ENCODE results near the gene CPA5.

CPA5 gene

DNA sequence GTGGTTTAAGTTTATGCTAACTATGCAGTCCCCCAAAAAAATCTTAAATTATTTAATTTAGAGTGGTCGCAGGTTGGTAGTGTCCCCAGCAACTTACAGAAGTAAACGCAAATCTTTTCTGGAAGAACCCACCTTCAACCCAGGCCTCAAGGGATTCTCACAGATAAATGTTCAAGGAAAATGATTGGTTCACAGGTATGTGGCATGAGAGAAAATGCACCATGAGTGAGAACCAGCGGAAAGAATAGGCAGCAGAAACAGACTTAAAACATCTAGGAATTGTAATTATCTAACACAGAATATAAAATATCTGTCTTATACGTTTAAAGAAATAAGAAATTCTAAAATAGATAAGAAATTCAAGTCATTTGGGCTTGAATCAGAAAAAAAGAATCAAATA lies 2.7 kb upstream of the CPA5 start:
- TF ChIP-seq, protein P1, sequence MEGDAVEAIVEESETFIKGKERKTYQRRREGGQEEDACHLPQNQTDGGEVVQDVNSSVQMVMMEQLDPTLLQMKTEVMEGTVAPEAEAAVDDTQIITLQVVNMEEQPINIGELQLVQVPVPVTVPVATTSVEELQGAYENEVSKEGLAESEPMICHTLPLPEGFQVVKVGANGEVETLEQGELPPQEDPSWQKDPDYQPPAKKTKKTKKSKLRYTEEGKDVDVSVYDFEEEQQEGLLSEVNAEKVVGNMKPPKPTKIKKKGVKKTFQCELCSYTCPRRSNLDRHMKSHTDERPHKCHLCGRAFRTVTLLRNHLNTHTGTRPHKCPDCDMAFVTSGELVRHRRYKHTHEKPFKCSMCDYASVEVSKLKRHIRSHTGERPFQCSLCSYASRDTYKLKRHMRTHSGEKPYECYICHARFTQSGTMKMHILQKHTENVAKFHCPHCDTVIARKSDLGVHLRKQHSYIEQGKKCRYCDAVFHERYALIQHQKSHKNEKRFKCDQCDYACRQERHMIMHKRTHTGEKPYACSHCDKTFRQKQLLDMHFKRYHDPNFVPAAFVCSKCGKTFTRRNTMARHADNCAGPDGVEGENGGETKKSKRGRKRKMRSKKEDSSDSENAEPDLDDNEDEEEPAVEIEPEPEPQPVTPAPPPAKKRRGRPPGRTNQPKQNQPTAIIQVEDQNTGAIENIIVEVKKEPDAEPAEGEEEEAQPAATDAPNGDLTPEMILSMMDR (IDR thresholded peaks at IDR 0.05; ENCODE audit: control extremely low read depth, extremely low read depth, low read depth, missing control alignments), result no peak
- DNase-seq (ENCODE audit: extremely low spot score), result no peak
- CTCF ChIA-PET, result interaction anchor here (1.0 kb wide), 2 partner anchors 14 to 17 kb away, joined by 3 read pairs; no protein-coding TSS in a partner anchor
- POLR2A ChIA-PET, result no interaction called here

DNA sequence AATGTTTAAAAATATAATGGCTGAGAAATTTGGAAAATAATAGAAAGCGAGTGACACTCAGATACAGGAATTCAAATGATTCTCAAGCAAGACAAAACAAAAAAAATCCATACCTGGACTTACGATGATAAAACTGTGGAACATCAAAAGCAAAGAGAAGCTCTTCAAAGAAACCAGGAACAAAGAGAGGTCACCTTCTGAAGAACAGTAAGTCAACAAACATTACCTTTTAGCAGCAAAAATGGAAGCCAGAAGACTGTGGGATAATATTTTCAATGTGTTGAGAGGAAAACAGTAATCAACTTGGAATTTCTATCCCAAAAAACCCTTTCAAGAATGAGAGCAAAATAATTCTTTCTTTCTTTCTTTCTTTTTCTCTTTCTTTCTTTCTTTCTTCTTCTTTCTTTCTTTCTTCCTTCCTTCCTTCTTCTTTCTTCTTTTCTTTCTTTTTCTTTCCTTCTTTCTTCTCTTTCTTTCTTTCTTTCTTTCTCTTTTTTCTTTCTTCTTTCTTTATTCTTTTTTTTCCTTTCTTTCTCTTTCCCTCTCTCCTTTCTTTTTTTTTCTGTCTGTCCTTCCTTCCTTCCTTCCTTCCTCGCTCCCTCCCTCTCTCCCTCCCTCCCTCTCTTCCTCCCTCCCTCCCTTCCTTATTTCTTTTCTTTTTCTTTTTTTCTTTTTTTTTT lies 1.8 kb upstream of the CPA5 start:
- ChIA-PET CTCF (interaction anchor here (0.9 kb wide), 1 partner anchor 14 kb away, joined by 3 read pairs; no protein-coding TSS in a partner anchor), POLR2A (no interaction called here)
- DNase-seq (ENCODE audit: extremely low spot score), result no peak
- TF ChIP-seq, protein P1 (IDR thresholded peaks at IDR 0.05; ENCODE audit: control extremely low read depth, extremely low read depth, low read depth, missing control alignments), result no peak

DNA sequence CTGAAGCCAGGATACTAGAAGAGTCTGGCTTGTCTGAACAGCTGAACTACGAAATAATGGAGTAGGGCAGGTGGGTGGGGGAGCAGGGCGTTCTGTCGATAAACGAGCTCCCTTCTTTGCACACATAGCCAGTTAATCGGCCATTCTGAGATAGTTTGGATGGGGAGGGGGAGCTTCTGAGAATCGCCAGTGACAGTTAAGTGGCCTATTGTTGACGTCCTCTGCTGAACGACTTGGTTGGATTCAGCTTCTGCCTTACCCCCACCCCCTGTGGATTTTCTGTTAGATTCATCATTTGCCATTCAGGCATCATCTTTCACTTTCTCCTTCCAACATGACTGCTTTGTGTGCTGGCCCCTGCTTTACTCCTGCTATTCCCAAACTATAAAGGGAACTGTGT lies 520 bp downstream of the CPA5 start:
- TF ChIP-seq, protein P1 (IDR thresholded peaks at IDR 0.05; ENCODE audit: control extremely low read depth, extremely low read depth, low read depth, missing control alignments), result no peak
- POLR2A ChIA-PET, result no interaction called here
- CTCF ChIA-PET, result interaction anchor here (0.8 to 1.4 kb wide), 4 partner anchors 13 to 140 kb away, joined by 3 read pairs; partner anchors contain the start of genes CPA4 and TMEM209

DNA sequence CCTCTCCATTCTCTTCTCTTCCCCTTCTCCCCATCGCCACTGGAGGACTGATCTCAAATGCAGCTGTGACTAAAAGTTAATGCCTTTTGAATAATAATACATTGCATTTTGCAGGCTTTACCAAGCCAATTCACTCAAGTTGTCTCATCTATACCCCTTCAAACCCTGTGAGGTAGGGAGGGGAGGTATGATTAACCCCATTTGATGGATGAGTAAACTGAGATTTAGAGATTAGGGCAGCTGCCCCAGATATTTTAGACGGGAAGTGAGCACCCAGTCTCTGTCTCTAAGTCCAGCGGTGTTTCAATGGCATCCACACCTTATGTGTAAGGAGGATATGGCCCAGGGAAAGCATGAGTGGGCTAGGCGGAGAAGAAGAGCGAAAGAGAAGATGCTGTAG lies 1.1 kb downstream of the CPA5 start:
- TF ChIP-seq, protein P1 (IDR thresholded peaks at IDR 0.05; ENCODE audit: control extremely low read depth, extremely low read depth, low read depth, missing control alignments), result no peak
- no peak for DNase-seq (ENCODE audit: extremely low spot score)
- CTCF ChIA-PET, result interaction anchor here (0.8 to 1.4 kb wide), 4 partner anchors 8 to 141 kb away, joined by 3 read pairs; partner anchors contain the start of genes CPA4 and TMEM209
- POLR2A ChIA-PET, result no interaction called here

More for the DNA sequence above, 520 bp downstream of the CPA5 start:
- DNase-seq (ENCODE audit: extremely low spot score), result no peak

DNA sequence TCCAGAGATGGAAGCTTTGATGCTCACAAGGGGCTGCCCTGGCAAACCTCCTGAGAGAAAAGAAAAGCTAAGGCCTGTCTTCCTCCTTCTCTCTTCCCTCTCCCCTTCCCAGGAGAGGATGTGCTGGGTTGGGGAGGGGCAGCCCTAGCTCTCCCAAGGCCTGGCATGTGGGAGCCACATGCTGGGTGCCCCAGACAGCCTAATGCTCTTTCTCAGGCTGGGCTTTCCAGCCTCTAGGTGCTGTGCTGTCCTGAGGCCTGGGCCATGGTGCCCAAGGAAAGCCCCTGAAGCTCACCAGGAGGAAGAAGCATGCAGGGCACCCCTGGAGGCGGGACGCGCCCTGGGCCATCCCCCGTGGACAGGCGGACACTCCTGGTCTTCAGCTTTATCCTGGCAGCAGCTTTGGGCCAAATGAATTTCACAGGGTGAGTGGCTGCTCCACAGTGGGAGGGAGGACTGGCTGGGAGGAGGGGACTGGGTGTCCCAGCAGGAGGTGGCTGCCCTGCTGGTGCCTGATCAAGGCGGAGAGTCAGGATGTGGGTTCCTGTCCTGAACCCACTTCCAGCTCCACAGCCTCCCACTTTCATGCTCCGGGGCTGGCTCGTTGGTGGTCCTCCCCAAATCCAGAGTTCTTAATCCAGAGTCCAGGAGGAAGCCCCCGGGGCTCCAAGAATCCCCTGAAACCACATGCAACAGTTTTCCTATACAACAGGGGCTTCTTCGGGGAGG lies 1.7 kb downstream of the CPA5 start:
- CTCF ChIA-PET, result interaction anchor here (0.9 kb wide), 1 partner anchor 9 kb away, joined by 3 read pairs; no protein-coding TSS in a partner anchor
- TF ChIP-seq, protein P1 (IDR thresholded peaks at IDR 0.05; ENCODE audit: control extremely low read depth, extremely low read depth, low read depth, missing control alignments), result no peak
- DNase-seq (ENCODE audit: extremely low spot score), result no peak
- POLR2A ChIA-PET, result no interaction called here

DNA sequence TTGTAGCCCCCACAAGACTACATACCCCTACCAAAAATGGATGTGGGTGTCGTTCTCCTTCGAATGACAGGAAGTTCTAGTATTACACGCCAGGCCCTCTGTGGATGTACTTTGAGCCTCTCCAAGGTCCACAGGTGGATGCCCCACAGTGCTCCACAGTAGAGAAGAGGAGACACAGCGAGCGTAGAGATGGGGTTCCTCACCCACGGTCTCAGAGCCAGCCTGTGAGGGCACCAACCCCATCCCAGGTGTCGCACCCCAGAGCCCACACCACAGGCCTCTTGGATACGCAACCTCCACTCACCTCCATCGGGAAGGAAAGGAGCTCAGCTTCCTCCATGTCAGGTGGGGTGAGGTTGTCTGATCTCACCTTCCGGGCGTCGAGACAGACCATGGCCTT lies 2.3 kb downstream of the CPA5 start:
- CTCF ChIA-PET, result no interaction called here
- no peak for DNase-seq (ENCODE audit: extremely low spot score)
- POLR2A ChIA-PET, result no interaction called here
- TF ChIP-seq, protein P1 (IDR thresholded peaks at IDR 0.05; ENCODE audit: control extremely low read depth, extremely low read depth, low read depth, missing control alignments), result no peak

Measured in GM10248 (cell line).